Skeletal muscle tissue (tissue), 4 donors: Measurements from ENCODE around the gene MTRF1. TPM values are rescaled to one million over a fixed set of nuclear protein-coding genes. Genes with fewer than 3 reads are reported as not detected.
"Not testable (repeated sequence)": the region's sequence is repeated elsewhere in the genome, so short reads cannot be mapped to it uniquely, and the experiment has no call there.

ENCODE experiments used
- H3K27ac ChIP-seq: one replicate; pipeline ENCODE4 v1.7.0; 2013; ENCODE audit warnings: mild to moderate bottlenecking, low read depth, low read length, inconsistent platforms
- H3K27me3 ChIP-seq, 3 donors: one replicate each; pipeline ENCODE4 v1.7.0; 2013; ENCODE audit warnings: low read length in 3 of 3; ENCODE audit not compliant: control insufficient read depth in 3 of 3, insufficient read depth in 3 of 3
- H3K36me3 ChIP-seq, 3 donors: one replicate each; pipeline ENCODE4 v1.7.0; 2013; ENCODE audit warnings: low read length in 3 of 3; ENCODE audit not compliant: control insufficient read depth in 3 of 3, insufficient read depth in 3 of 3
- H3K4me1 ChIP-seq, 3 donors: one replicate each; pipeline ENCODE4 v1.7.0; 2013; ENCODE audit warnings: low read length in 3 of 3, mild to moderate bottlenecking in 3 of 3; ENCODE audit not compliant: control insufficient read depth in 3 of 3, insufficient read depth in 3 of 3
- H3K4me3 ChIP-seq, 3 donors: one replicate each; pipeline ENCODE4 v1.7.0; 2013; ENCODE audit warnings: low read length in 3 of 3
- H3K9ac ChIP-seq, 3 donors: one replicate each; pipeline ENCODE4 v1.7.0; 2013; ENCODE audit warnings: low read length in 3 of 3, mild to moderate bottlenecking in 3 of 3, moderate library complexity in 2 of 3, low read depth in 1 of 3
- H3K9me3 ChIP-seq, 3 donors: one replicate each; pipeline ENCODE4 v1.7.0; 2013; ENCODE audit warnings: low read length in 3 of 3; ENCODE audit not compliant: control insufficient read depth in 3 of 3
- total RNA-seq: library from RNA; depleted of rRNA; stranded (reverse); fragments of >200 nt; gene quantifications from one replicate; pipeline ENCODE4 v1.2.3, GENCODE V29; 2014
- donor health status: Osteomylitis.

MTRF1 gene
- total RNA-seq, 1 donor from 2014 or later, result 16.7 TPM

- no peak overlapping the region for H3K27ac ChIP-seq
These were observed 69.9 kb downstream of the MTRF1 start for GRCh38 chr13:41193469-41193868.

DNA sequence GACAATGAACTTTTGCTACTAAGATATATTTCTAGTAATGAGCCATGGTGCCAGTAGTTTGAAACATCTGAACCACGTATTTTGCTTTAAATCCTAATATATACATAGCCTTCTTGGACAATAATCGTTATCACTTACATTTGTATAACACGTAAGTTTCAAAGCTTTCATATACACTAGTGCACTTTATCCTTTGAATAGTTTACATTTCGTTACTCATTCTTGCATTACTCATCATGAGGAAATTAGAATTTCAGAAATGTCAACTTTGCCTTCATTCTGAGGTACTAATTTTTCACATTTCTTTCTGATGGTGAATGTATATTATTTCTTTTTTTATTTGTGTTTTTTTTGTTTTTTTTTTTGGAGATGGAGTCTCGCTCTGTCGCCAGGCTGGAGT, 74.8 kb downstream of the MTRF1 start:
- Histone ChIP-seq H3K9me3 (no peaks in the 10 kb centered on the region), H3K36me3 (peaks cover 0 to 5% (median 0%) of the 10 kb centered on the region in 3 donors), H3K4me1 (peaks cover 14 to 22% (median 18%) of the 10 kb centered on the region in 3 donors), H3K27ac (no peak overlapping the region), H3K27me3 (no peaks in the 10 kb centered on the region), H3K9ac (no peak overlapping the region), H3K4me3 (no peak overlapping the region)

More at GRCh38 chr13:41193469-41193868, 69.9 kb downstream of the MTRF1 start:
- Histone ChIP-seq H3K9me3 (no peaks in the 10 kb centered on the region), H3K27me3 (no peaks in the 10 kb centered on the region), H3K9ac (peak overlapping the region in 2 of 3 donors; percentile 88 to 91), H3K4me1 (peaks cover 14 to 25% (median 22%) of the 10 kb centered on the region in 3 donors), H3K36me3 (peaks cover 0 to 5% (median 0%) of the 10 kb centered on the region in 3 donors), H3K4me3 (peak overlapping the region; percentile 89 to 93 (median 92))

DNA sequence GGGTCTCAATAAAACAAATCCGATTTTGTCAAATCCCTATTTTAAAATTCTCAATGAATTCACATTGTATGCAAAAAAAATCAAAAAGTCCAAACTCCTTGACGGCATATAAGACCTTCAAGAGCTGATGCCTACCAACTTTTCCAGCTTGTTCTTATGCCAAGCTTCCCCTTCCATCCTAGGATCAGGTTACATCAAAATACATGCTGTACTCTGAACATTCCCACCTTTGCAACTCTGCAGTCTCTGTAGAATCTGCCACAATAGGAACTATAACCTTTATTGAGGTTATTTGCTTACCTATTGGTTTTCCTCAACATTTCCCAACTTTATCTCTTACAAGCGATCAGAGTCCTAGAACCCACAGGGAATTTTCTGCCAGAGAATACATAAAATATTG, 76.9 kb downstream of the MTRF1 start:
- H3K36me3 ChIP-seq, result no peaks in the 10 kb centered on the region
- H3K9ac ChIP-seq, result no peak overlapping the region
- peaks cover 0 to 7% (median 0%) of the 10 kb centered on the region in 3 donors for H3K4me1 ChIP-seq
- H3K27me3 ChIP-seq, result no peaks in the 10 kb centered on the region
- no peaks in the 10 kb centered on the region for H3K9me3 ChIP-seq
- no peak overlapping the region for H3K27ac ChIP-seq
- no peak overlapping the region for H3K4me3 ChIP-seq

DNA sequence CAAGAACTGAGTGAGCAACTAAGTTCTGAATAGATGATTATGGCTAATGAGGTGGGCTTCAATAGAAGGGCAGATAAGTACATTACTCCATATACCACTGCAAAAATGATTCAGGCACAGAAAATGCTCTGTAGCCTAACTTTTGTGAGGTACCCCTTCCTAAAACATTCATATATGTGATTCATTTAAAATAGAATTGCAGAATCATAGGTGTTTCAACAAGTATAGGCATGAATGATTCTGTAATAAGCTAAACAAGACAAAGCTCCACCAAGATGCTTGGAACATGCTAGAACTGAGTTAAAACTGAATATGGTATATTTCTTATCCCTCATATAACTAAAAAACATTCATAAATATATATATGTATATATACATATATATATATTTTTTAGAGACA, 81.1 kb downstream of the MTRF1 start:
- Histone ChIP-seq H3K4me3 (no peak overlapping the region), H3K27me3 (no peaks in the 10 kb centered on the region), H3K9ac (no peak overlapping the region), H3K27ac (no peak overlapping the region), H3K4me1 (no peaks in the 10 kb centered on the region), H3K36me3 (no peaks in the 10 kb centered on the region), H3K9me3 (no peaks in the 10 kb centered on the region)

GRCh38 chr13:41179593-41180250, 83.7 kb downstream of the MTRF1 start:
- H3K9me3 ChIP-seq, result no peaks in the 10 kb centered on the region
- H3K9ac ChIP-seq, result no peak overlapping the region
- no peak overlapping the region for H3K4me3 ChIP-seq
- no peak overlapping the region for H3K27ac ChIP-seq
- no peaks in the 10 kb centered on the region for H3K4me1 ChIP-seq
- H3K36me3 ChIP-seq, result no peaks in the 10 kb centered on the region
- no peaks in the 10 kb centered on the region for H3K27me3 ChIP-seq

DNA sequence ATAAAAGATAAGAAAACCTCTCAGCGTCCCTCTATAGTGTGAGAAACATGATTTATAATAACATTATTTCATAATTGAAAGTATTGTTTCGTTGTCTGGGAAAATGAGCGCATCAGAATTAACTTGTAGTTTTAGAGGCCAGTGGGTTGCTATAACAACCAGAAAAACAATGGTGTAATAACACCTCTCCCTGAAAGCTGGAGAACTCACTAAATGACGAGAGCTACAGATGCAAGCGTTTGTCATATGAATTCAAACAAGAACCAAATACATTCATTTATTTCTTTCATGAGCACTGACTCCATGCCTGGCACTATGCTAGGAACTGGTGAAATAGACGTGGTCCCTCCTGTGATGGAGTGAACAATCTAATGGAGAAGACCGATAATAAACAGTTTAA, 85.3 kb downstream of the MTRF1 start:
- Histone ChIP-seq H3K9ac (no peak overlapping the region), H3K27ac (no peak overlapping the region), H3K9me3 (no peaks in the 10 kb centered on the region), H3K36me3 (no peaks in the 10 kb centered on the region), H3K4me1 (no peaks in the 10 kb centered on the region), H3K27me3 (no peaks in the 10 kb centered on the region), H3K4me3 (no peak overlapping the region)

GRCh38 chr13:41177616-41178015, 85.8 kb downstream of the MTRF1 start:
- H3K36me3 ChIP-seq, result no peaks in the 10 kb centered on the region
- no peaks in the 10 kb centered on the region for H3K4me1 ChIP-seq
- no peak overlapping the region for H3K9ac ChIP-seq
- H3K27me3 ChIP-seq, result no peaks in the 10 kb centered on the region
- H3K27ac ChIP-seq, result no peak overlapping the region
- H3K4me3 ChIP-seq, result no peak overlapping the region
- no peaks in the 10 kb centered on the region for H3K9me3 ChIP-seq

DNA sequence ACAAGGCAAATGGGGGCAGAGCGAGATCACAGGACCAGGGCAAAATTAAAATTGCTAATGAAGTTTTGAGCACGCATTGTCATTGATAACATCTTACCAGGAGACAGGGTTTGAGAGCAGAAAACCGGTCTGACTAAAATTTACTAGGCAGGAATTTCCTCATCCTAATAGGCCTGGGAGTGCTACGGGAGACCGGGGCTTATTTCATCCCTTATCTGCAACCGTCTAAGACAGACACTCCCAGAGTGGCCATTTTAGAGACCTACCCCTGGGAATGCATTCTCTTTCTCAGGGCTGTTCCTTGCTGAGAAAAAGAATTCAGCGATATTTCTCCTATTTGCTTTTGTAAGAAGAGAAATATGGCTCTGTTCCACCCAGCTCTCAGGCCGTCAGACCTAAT, 87.8 kb downstream of the MTRF1 start:
- not testable (repeated sequence) for H3K27ac ChIP-seq, H3K27me3 ChIP-seq, H3K36me3 ChIP-seq, H3K4me1 ChIP-seq, H3K9ac ChIP-seq, H3K9me3 ChIP-seq, H3K4me3 ChIP-seq

Other genes with a start within 250 kb of the MTRF1 start
- gene ELF1, start 244.3 kb downstream of the MTRF1 start, total RNA-seq, result 33.9 TPM
- gene WBP4, start 202.1 kb downstream of the MTRF1 start, total RNA-seq, result 6.8 TPM
- gene KBTBD6, start 130.8 kb downstream of the MTRF1 start, total RNA-seq, result 12.5 TPM
- gene KBTBD7, start 69.0 kb downstream of the MTRF1 start, total RNA-seq, result 13.6 TPM
- 18.8 TPM for gene NAA16, start 47.7 kb upstream of the MTRF1 start, total RNA-seq
- gene RGCC, start 194.0 kb upstream of the MTRF1 start, total RNA-seq, result 28.2 TPM